ENCODE data around the gene HERC3. TPM values are rescaled to one million over a fixed set of nuclear protein-coding genes. Genes with fewer than 3 reads are reported as not detected.

The HERC3 gene
- total and polyA plus RNA-seq, 2 of the 13 experiments (the other 11 are each of a cell fraction or from before 2014, with no cell fraction given), result 3.8 to 6.2 TPM

DNA sequence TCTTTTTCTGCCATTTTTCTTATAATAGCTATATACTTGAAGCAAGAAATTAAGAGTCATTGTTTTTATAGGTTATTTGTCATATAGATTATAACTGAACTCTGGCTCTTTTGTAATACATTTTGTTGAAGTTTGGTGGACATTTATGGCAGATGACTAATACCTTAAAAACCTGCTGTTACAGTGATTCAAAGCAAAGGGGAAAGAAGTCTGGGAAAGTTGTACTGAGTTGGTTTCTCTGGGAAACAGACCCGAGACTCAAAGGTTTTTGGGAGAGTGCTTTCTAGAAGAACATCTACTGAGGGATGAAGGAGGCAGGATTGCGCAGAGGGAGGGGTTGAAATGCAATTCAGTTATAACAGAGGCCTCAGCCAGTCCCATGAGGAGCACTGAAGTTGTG, 69.5 kb downstream of the HERC3 start:
- ATAC-seq, result no peak
- no peaks in the 10 kb centered on the region for H3K79me2 ChIP-seq (ENCODE audit: insufficient read depth, low read length)
- H3K36me3 ChIP-seq (replicated peaks in 1 of 2; ENCODE audit: control insufficient read depth in 1 of 2, insufficient read depth in 2 of 2, low read length in 2 of 2), result no peaks in the 10 kb centered on the region
- BruUV-seq (replicated peaks), result no TSS peak
- no peak overlapping the region for H3K4me3 ChIP-seq (replicated peaks in 1 of 3; ENCODE audit: insufficient read depth in 1 of 3, low read depth in 2 of 3, low read length in 3 of 3)
- no peaks in the 10 kb centered on the region for H3K27me3 ChIP-seq (ENCODE audit: control insufficient read depth in 1 of 2, insufficient read depth in 2 of 2, low read length in 2 of 2)
- H3K9ac ChIP-seq (ENCODE audit: insufficient read depth, low read depth, low read length), result no peak overlapping the region
- intact Hi-C loops (cut with micrococcal nuclease; ENCODE audit: unreplicated experiment) (no loop called here), in situ Hi-C loops (cut with HindIII; ENCODE audit: extremely low pct_ligation_motif_present, low pct_unique_long_range_greater_than_20kb) (no loop called here)
- no peaks in the 10 kb centered on the region for H3K9me3 ChIP-seq (ENCODE audit: low read length)
- no peak for FAIRE-seq
- H4K20me1 ChIP-seq (ENCODE audit: insufficient read depth, low read length), result no peaks in the 10 kb centered on the region
- no peak for DNase-seq (ENCODE audit: low spot score)
- no peak overlapping the region for H3K27ac ChIP-seq (ENCODE audit: extremely low read length, insufficient read depth, low read length)
- H3K4me2 ChIP-seq (ENCODE audit: low read depth, low read length), result no peak overlapping the region
- ChIA-PET POLR2A (no interaction called here), CTCF (ENCODE audit: low intra/inter-chr PET ratio, low total read pairs) (no interaction called here)
- H3K4me1 ChIP-seq (ENCODE audit: insufficient read depth, low read length), result peaks cover 47% of the 10 kb centered on the region
- WGBS (ENCODE audit: low lambda C conversion rate), result 92% methylated on average over 2 of the region's 2 CpGs
- H2AFZ ChIP-seq (ENCODE audit: low read length), result no peak overlapping the region
- TF ChIP-seq ZNF136 (CRISPR knock-in tag; IDR thresholded peaks at IDR 0.05; ENCODE audit: low read depth), result no peak
- TF ChIP-seq, protein P1, sequence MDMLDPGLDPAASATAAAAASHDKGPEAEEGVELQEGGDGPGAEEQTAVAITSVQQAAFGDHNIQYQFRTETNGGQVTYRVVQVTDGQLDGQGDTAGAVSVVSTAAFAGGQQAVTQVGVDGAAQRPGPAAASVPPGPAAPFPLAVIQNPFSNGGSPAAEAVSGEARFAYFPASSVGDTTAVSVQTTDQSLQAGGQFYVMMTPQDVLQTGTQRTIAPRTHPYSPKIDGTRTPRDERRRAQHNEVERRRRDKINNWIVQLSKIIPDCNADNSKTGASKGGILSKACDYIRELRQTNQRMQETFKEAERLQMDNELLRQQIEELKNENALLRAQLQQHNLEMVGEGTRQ (IDR thresholded peaks at IDR 0.05; ENCODE audit: low read depth, low read length), result no peak
- TF ChIP-seq, protein P1 (CRISPR knock-in tag; IDR thresholded peaks at IDR 0.05; ENCODE audit: borderline replicate concordance), result no peak
- TF ChIP-seq, protein P2, sequence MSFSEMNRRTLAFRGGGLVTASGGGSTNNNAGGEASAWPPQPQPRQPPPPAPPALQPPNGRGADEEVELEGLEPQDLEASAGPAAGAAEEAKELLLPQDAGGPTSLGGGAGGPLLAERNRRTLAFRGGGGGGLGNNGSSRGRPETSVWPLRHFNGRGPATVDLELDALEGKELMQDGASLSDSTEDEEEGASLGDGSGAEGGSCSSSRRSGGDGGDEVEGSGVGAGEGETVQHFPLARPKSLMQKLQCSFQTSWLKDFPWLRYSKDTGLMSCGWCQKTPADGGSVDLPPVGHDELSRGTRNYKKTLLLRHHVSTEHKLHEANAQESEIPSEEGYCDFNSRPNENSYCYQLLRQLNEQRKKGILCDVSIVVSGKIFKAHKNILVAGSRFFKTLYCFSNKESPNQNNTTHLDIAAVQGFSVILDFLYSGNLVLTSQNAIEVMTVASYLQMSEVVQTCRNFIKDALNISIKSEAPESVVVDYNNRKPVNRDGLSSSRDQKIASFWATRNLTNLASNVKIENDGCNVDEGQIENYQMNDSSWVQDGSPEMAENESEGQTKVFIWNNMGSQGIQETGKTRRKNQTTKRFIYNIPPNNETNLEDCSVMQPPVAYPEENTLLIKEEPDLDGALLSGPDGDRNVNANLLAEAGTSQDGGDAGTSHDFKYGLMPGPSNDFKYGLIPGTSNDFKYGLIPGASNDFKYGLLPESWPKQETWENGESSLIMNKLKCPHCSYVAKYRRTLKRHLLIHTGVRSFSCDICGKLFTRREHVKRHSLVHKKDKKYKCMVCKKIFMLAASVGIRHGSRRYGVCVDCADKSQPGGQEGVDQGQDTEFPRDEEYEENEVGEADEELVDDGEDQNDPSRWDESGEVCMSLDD (CRISPR knock-in tag; IDR thresholded peaks at IDR 0.05; ENCODE audit: borderline replicate concordance), result no peak
- TF ChIP-seq, protein P3, sequence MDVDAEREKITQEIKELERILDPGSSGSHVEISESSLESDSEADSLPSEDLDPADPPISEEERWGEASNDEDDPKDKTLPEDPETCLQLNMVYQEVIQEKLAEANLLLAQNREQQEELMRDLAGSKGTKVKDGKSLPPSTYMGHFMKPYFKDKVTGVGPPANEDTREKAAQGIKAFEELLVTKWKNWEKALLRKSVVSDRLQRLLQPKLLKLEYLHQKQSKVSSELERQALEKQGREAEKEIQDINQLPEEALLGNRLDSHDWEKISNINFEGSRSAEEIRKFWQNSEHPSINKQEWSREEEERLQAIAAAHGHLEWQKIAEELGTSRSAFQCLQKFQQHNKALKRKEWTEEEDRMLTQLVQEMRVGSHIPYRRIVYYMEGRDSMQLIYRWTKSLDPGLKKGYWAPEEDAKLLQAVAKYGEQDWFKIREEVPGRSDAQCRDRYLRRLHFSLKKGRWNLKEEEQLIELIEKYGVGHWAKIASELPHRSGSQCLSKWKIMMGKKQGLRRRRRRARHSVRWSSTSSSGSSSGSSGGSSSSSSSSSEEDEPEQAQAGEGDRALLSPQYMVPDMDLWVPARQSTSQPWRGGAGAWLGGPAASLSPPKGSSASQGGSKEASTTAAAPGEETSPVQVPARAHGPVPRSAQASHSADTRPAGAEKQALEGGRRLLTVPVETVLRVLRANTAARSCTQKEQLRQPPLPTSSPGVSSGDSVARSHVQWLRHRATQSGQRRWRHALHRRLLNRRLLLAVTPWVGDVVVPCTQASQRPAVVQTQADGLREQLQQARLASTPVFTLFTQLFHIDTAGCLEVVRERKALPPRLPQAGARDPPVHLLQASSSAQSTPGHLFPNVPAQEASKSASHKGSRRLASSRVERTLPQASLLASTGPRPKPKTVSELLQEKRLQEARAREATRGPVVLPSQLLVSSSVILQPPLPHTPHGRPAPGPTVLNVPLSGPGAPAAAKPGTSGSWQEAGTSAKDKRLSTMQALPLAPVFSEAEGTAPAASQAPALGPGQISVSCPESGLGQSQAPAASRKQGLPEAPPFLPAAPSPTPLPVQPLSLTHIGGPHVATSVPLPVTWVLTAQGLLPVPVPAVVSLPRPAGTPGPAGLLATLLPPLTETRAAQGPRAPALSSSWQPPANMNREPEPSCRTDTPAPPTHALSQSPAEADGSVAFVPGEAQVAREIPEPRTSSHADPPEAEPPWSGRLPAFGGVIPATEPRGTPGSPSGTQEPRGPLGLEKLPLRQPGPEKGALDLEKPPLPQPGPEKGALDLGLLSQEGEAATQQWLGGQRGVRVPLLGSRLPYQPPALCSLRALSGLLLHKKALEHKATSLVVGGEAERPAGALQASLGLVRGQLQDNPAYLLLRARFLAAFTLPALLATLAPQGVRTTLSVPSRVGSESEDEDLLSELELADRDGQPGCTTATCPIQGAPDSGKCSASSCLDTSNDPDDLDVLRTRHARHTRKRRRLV (CRISPR knock-in tag; IDR thresholded peaks at IDR 0.05), result no peak
- no peak for TF ChIP-seq ZNF343 (CRISPR knock-in tag; IDR thresholded peaks at IDR 0.05)
- no peak for TF ChIP-seq SRY (CRISPR knock-in tag; IDR thresholded peaks at IDR 0.05)
- no peak for TF ChIP-seq ZNF326 (CRISPR knock-in tag; IDR thresholded peaks at IDR 0.05; ENCODE audit: borderline replicate concordance)
- TF ChIP-seq, protein P4, sequence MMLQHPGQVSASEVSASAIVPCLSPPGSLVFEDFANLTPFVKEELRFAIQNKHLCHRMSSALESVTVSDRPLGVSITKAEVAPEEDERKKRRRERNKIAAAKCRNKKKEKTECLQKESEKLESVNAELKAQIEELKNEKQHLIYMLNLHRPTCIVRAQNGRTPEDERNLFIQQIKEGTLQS (CRISPR knock-in tag; IDR thresholded peaks at IDR 0.05), result no peak
- TF ChIP-seq, protein P5, sequence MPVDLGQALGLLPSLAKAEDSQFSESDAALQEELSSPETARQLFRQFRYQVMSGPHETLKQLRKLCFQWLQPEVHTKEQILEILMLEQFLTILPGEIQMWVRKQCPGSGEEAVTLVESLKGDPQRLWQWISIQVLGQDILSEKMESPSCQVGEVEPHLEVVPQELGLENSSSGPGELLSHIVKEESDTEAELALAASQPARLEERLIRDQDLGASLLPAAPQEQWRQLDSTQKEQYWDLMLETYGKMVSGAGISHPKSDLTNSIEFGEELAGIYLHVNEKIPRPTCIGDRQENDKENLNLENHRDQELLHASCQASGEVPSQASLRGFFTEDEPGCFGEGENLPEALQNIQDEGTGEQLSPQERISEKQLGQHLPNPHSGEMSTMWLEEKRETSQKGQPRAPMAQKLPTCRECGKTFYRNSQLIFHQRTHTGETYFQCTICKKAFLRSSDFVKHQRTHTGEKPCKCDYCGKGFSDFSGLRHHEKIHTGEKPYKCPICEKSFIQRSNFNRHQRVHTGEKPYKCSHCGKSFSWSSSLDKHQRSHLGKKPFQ (CRISPR knock-in tag; IDR thresholded peaks at IDR 0.05; ENCODE audit: insufficient replicate concordance), result no peak
- TF ChIP-seq PRMT3 (CRISPR knock-in tag; IDR thresholded peaks at IDR 0.05; ENCODE audit: borderline replicate concordance, low read depth), result no peak
- TF ChIP-seq ZMYM3 (CRISPR knock-in tag; IDR thresholded peaks at IDR 0.05), result no peak
- TF ChIP-seq SALL1 (CRISPR knock-in tag; IDR thresholded peaks at IDR 0.05), result no peak
